ENCODE measurements around the gene IL31. TPM values are rescaled to one million over a fixed set of nuclear protein-coding genes. Genes with fewer than 3 reads are reported as not detected.
"Not testable (repeated sequence)": the region's sequence is repeated elsewhere in the genome, so short reads cannot be mapped to it uniquely, and the experiment has no call there.

IL31 gene
- total RNA-seq, 1 donor from 2014 or later = not detected

DNA sequence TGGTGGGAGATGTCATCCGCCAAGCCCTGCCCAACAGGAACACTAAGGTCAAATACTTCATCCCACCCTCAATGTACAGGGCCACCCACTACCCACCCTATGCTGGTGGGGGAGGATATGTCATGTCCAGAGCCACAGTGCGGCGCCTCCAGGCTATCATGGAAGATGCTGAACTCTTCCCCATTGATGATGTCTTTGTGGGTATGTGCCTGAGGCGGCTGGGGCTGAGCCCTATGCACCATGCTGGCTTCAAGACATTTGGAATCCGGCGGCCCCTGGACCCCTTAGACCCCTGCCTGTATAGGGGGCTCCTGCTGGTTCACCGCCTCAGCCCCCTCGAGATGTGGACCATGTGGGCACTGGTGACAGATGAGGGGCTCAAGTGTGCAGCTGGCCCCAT is 33.0 kb upstream of the IL31 start:
- TF ChIP-seq, protein P1, sequence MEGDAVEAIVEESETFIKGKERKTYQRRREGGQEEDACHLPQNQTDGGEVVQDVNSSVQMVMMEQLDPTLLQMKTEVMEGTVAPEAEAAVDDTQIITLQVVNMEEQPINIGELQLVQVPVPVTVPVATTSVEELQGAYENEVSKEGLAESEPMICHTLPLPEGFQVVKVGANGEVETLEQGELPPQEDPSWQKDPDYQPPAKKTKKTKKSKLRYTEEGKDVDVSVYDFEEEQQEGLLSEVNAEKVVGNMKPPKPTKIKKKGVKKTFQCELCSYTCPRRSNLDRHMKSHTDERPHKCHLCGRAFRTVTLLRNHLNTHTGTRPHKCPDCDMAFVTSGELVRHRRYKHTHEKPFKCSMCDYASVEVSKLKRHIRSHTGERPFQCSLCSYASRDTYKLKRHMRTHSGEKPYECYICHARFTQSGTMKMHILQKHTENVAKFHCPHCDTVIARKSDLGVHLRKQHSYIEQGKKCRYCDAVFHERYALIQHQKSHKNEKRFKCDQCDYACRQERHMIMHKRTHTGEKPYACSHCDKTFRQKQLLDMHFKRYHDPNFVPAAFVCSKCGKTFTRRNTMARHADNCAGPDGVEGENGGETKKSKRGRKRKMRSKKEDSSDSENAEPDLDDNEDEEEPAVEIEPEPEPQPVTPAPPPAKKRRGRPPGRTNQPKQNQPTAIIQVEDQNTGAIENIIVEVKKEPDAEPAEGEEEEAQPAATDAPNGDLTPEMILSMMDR (IDR thresholded peaks at IDR 0.05; ENCODE audit: insufficient read depth, low read length, poor library complexity, severe bottlenecking) = no peak
- Histone ChIP-seq H3K27me3 (ENCODE audit: control insufficient read depth, insufficient read depth, low read length) (peaks cover 27% of the 10 kb centered on the region), H3K4me3 (ENCODE audit: low read depth, low read length) (no peak overlapping the region), H3K36me3 (ENCODE audit: control insufficient read depth, insufficient read depth, low read length) (no peaks in the 10 kb centered on the region)
- no peak for DNase-seq (ENCODE audit: low read depth)

DNA sequence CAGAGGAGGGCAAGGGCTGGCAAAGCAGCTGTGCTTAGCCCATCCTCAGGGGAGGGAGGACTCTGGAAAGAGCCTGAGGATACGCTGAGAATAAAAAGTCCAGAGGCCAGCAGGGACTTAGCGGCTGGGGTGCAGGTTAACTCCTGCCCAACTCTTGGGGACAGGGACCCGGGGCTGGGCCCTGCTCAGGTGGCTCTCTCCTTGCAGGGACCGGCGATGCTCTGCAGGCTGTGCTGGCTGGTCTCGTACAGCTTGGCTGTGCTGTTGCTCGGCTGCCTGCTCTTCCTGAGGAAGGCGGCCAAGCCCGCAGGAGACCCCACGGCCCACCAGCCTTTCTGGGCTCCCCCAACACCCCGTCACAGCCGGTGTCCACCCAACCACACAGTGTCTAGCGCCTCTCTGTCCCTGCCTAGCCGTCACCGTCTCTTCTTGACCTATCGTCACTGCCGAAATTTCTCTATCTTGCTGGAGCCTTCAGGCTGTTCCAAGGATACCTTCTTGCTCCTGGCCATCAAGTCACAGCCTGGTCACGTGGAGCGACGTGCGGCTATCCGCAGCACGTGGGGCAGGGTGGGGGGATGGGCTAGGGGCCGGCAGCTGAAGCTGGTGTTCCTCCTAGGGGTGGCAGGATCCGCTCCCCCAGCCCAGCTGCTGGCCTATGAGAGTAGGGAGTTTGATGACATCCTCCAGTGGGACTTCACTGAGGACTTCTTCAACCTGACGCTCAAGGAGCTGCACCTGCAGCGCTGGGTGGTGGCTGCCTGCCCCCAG is 32.3 kb upstream of the IL31 start:
- TF ChIP-seq, protein P1 (IDR thresholded peaks at IDR 0.05; ENCODE audit: insufficient read depth, low read length, poor library complexity, severe bottlenecking) = no peak
- no peak overlapping the region for H3K4me3 ChIP-seq (ENCODE audit: low read depth, low read length)
- no peaks in the 10 kb centered on the region for H3K36me3 ChIP-seq (ENCODE audit: control insufficient read depth, insufficient read depth, low read length)
- peaks cover 27% of the 10 kb centered on the region for H3K27me3 ChIP-seq (ENCODE audit: control insufficient read depth, insufficient read depth, low read length)
- DNase-seq (ENCODE audit: low read depth) = no peak

- no peak overlapping the region for H3K4me3 ChIP-seq (ENCODE audit: low read depth, low read length)
- no peak for DNase-seq (ENCODE audit: low read depth)
- TF ChIP-seq, protein P1 (IDR thresholded peaks at IDR 0.05; ENCODE audit: insufficient read depth, low read length, poor library complexity, severe bottlenecking) = no peak
- H3K36me3 ChIP-seq (ENCODE audit: control insufficient read depth, insufficient read depth, low read length) = no peaks in the 10 kb centered on the region
- peaks cover 27% of the 10 kb centered on the region for H3K27me3 ChIP-seq (ENCODE audit: control insufficient read depth, insufficient read depth, low read length)
Measured at GRCh38 chr12:122205053-122205925, 31.3 kb upstream of the IL31 start.

DNA sequence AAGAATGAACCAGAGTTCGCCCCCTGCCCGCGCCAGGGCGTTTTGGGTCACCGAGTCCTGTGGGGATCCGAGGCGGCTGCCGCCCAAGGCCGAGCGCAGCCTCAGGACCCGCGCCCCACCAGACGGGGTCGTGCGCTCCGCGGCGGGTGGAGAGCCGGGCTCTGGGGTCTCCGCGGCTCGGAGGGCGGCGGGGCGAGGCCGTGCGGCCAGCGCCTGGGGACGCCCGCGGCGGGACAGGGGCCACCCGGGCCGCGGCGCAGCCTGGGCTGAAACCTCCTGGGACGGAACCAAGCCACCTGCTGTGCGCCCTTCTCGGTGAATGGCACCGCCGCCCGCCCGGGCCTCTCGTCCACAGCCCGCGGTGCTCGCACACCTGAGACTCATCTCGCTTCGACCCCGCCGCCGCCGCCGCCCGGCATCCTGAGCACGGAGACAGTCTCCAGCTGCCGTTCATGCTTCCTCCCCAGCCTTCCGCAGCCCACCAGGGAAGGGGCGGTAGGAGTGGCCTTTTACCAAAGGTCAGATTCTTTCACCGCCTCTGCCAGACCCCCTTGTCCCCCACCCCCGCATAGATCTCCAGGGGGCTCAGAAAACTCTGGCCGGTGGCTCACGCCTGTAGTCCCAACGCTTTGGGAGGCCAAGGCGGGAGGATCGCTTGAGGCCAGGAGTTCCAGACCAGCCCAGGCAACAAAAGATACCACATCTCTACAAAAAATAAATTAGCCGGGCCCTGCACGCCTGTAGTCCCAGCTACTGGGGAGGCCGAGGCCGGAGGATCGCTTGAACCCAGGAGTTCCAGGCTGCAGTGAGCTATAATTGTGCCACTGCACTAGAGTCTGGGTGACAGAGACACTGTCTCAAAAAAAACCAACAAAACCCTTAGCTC is 30.4 kb upstream of the IL31 start:
- H3K27me3 ChIP-seq (ENCODE audit: control insufficient read depth, insufficient read depth, low read length) = peaks cover 27% of the 10 kb centered on the region
- H3K4me3 ChIP-seq (ENCODE audit: low read depth, low read length) = peak overlapping the region; percentile 21
- no peaks in the 10 kb centered on the region for H3K36me3 ChIP-seq (ENCODE audit: control insufficient read depth, insufficient read depth, low read length)
- DNase-seq (ENCODE audit: low read depth) = no peak
- TF ChIP-seq, protein P1 (IDR thresholded peaks at IDR 0.05; ENCODE audit: insufficient read depth, low read length, poor library complexity, severe bottlenecking) = no peak

DNA sequence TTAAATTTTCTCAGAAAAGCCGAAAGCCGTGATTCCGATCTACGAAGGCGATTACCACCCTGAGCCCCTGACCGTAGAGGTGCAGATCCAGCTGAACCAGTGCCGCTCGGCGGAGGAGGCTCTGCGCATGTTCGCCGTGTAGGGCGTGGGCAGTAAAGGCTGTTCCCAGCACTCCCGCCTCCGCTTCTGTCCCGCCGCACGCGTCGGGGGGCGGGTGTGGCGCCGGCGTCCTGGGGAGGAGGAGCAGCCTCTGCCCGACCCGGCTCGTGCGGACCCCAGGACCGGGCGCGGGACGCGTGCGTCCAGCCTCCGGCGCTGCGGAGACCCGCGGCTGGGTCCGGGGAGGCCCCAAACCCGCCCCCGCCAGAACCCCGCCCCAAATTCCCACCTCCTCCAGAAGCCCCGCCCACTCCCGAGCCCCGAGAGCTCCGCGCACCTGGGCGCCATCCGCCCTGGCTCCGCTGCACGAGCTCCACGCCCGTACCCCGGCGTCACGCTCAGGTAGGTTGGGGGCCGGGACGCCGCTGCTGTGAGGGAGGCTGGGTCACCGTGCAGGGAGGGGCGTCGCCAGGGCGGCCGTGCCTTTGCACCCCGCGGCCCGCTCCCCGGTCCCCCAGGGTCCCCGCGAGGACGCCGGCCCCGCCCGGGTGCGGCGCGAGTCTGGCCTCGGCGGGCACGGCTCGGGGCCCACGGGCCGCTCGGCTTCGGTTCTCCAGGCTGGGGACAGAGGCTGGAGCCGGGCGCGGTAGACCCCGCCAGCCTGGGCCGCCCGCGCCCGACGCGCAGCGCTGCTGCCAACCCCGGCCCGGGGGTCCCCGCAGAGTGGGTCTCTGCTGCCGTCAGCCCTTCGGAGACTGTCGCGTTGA is 29.5 kb upstream of the IL31 start, which contains the start of gene B3GNT4:
TSS of gene B3GNT4 (plus strand) at position 409 of the 866 bp plus-strand sequence. CDS start 910 bp downstream, outside the sequence.
- H3K27me3 ChIP-seq (ENCODE audit: control insufficient read depth, insufficient read depth, low read length) = peaks cover 27% of the 10 kb centered on the region
- H3K4me3 ChIP-seq (ENCODE audit: low read depth, low read length) = peak within 1 kb of the TSS; percentile 21
- no peak for DNase-seq (ENCODE audit: low read depth)
- H3K36me3 ChIP-seq (ENCODE audit: control insufficient read depth, insufficient read depth, low read length) = no peaks in the 10 kb centered on the region
- TF ChIP-seq, protein P1 (IDR thresholded peaks at IDR 0.05; ENCODE audit: insufficient read depth, low read length, poor library complexity, severe bottlenecking) = no peak

GRCh38 chr12:122202811-122203210 is 28.8 kb upstream of the IL31 start:
- DNase-seq (ENCODE audit: low read depth); H3K36me3 ChIP-seq (ENCODE audit: control insufficient read depth, insufficient read depth, low read length): not testable (repeated sequence)
- Histone ChIP-seq H3K4me3 (ENCODE audit: low read depth, low read length) (peak overlapping the region; percentile 21), H3K27me3 (ENCODE audit: control insufficient read depth, insufficient read depth, low read length) (peaks cover 27% of the 10 kb centered on the region)

Measured in kidney epithelial cell (primary cell).